HepG2 (cell line): ENCODE measurements around the gene GALNT9. TPM values are rescaled to one million over a fixed set of nuclear protein-coding genes. Genes with fewer than 3 reads are reported as not detected.

Experiments used
- ATAC-seq: fragments of 200-7000 bp; cut with Tn5 transposase; 3 replicates; pipeline ENCODE4 v1.9.1; 2020; ENCODE audit warnings: mild to moderate bottlenecking, moderate library complexity
- BruUV-seq: library from RNA; stranded (reverse); fragments of 400-500 nt; replicated peaks from 2 replicates; lab custom pipeline; 2021; lab: Mats Ljungman, UMichigan
- CTCF ChIA-PET: fragments of 300-600 bp; formaldehyde crosslinking; extraction: SDS; loops from one replicate; lab custom pipeline; 2021; ENCODE audit warnings: low total read pairs, inconsistent platforms, low intra/inter-chr PET ratio; lab: Yijun Ruan, JAX
- POLR2A ChIA-PET: fragments of 350-600 bp; sonication (Branson Sonifier 250); formaldehyde crosslinking; loops from one replicate; lab custom pipeline; 2020; ENCODE audit warnings: antibody characterized with exemption, inconsistent platforms; lab: Yijun Ruan, JAX
- DNase-seq: peaks from one replicate; pipeline ENCODE4 v3.0.0-alpha.2; 2015; ENCODE audit warnings: low spot score
- FAIRE-seq: peaks from 3 replicates; lab custom pipeline; 2011; peaks lifted over from hg19 to GRCh38; lab: Jason Lieb, UNC
- H2AFZ ChIP-seq: one replicate; pipeline ENCODE4 v1.6.1; 2011; ENCODE audit warnings: low read length, inconsistent platforms
- H3K27ac ChIP-seq: fragments of 300-600 bp; 3 replicates; pipeline ENCODE4 v1.8.0; 2011; ENCODE audit warnings: mixed run types, mild to moderate bottlenecking, mixed read lengths, low read length, inconsistent platforms; ENCODE audit not compliant: insufficient read depth; ENCODE audit errors: extremely low read length
- H3K27me3 ChIP-seq, 2 experiments: fragments of 200-600 bp in 1 of 2; 2 replicates in 1 of 2; 3 replicates in 1 of 2; pipeline versions ENCODE4 v1.6.0 to v1.8.0; 2011; ENCODE audit warnings: low read length in 2 of 2, mild to moderate bottlenecking in 2 of 2, moderate library complexity in 2 of 2, inconsistent platforms in 1 of 2; ENCODE audit not compliant: insufficient read depth in 2 of 2, control insufficient read depth in 1 of 2
- H3K36me3 ChIP-seq, 2 experiments: fragments of 200-600 bp in 1 of 2; replicated peaks in 1 of 2; 2 replicates in 1 of 2; 3 replicates in 1 of 2; pipeline versions ENCODE4 v1.5.1 to v1.8.0; 2011; ENCODE audit warnings: low read length in 2 of 2, inconsistent platforms in 1 of 2; ENCODE audit not compliant: insufficient read depth in 2 of 2, control insufficient read depth in 1 of 2
- H3K4me1 ChIP-seq: 2 replicates; pipeline ENCODE4 v1.5.1; 2012; ENCODE audit warnings: low read length, inconsistent platforms; ENCODE audit not compliant: insufficient read depth
- H3K4me2 ChIP-seq: 2 replicates; pipeline ENCODE4 v1.6.0; 2011; ENCODE audit warnings: low read depth, low read length, inconsistent platforms
- H3K4me3 ChIP-seq, 3 experiments: fragments of 200-600 bp in 1 of 3; sonication (generic), shearing (Covaris generic) in 1 of 3; replicated peaks in 1 of 3; 2 replicates each; pipeline ENCODE4 v1.5.1; 2011 to 2016; ENCODE audit warnings: low read length in 3 of 3, inconsistent platforms in 2 of 3, low read depth in 2 of 3, mild to moderate bottlenecking in 2 of 3, control low read depth in 1 of 3, mixed read lengths in 1 of 3; ENCODE audit not compliant: insufficient read depth in 1 of 3
- H3K79me2 ChIP-seq: one replicate; pipeline ENCODE4 v1.6.1; 2011; ENCODE audit warnings: low read length, inconsistent platforms; ENCODE audit not compliant: insufficient read depth
- H3K9ac ChIP-seq: 2 replicates; pipeline ENCODE4 v1.6.0; 2011; ENCODE audit warnings: mild to moderate bottlenecking, low read depth, low read length, inconsistent platforms; ENCODE audit not compliant: insufficient read depth
- H3K9me3 ChIP-seq: 2 replicates; pipeline ENCODE4 v1.5.1; 2012; ENCODE audit warnings: mild to moderate bottlenecking, low read length
- H4K20me1 ChIP-seq: 2 replicates; pipeline ENCODE4 v1.6.0; 2011; ENCODE audit warnings: inconsistent platforms, mild to moderate bottlenecking, low read length, moderate library complexity; ENCODE audit not compliant: insufficient read depth
- ARID4A ChIP-seq: sonication (generic); formaldehyde crosslinking; IDR thresholded peaks from 2 replicates; pipeline ENCODE4 v1.5.0; 2020; ENCODE audit warnings: mild to moderate bottlenecking, missing genetic modification reagents, borderline replicate concordance
- ZNF572 ChIP-seq: sonication (generic); formaldehyde crosslinking; IDR thresholded peaks from 2 replicates; pipeline ENCODE4 v1.5.1; 2020; ENCODE audit warnings: mild to moderate bottlenecking, missing genetic modification reagents
- WGBS: methylation state at CpG from one replicate; pipeline ENCODE4 v1.1.6; 2017; ENCODE audit warnings: low lambda C conversion rate; 5-methylcytosine and 5-hydroxymethylcytosine counted together
- in situ Hi-C: cut with HindIII; loops from 2 replicates; pipeline ENCODE4 v1.10.0; 2017; ENCODE audit warnings: low pct_unique_long_range_greater_than_20kb; ENCODE audit not compliant: extremely low pct_ligation_motif_present
- intact Hi-C: fragments of 100-400 bp; cut with micrococcal nuclease; formaldehyde crosslinking; loops from one replicate; pipeline ENCODE4 v1.10.0; 2022; ENCODE audit not compliant: unreplicated experiment
- polyA plus RNA-seq, 8 experiments: library from polyadenylated mRNA; depleted of rRNA in 3 of 8; stranded (reverse) in 7 of 8; unstranded in 1 of 8; fragments of >200 nt; fragmentation: Illumina TruSeq in 4 of 8; extraction: Trizol in 4 of 8; gene quantifications; 2 replicates each; pipeline versions ENCODE4 v1.2.1 to v1.2.3, GENCODE V29; 2011 to 2016; ENCODE audit warnings: low read depth in 4 of 8, missing spikeins in 1 of 8, mixed read lengths in 1 of 8; ENCODE audit not compliant: insufficient read depth in 1 of 8
- total RNA-seq, 5 experiments: library from RNA; depleted of rRNA; stranded (reverse); fragments of >200 nt; fragmentation: Illumina TruSeq; extraction: Trizol; gene quantifications; 2 replicates each; pipeline ENCODE4 v1.2.3, GENCODE V29; 2016; ENCODE audit warnings: low read depth in 1 of 5

Gene GALNT9
- total and polyA plus RNA-seq, 2 of the 13 experiments (the other 11 are each of a cell fraction or from before 2014, with no cell fraction given): 0.04 TPM; not detected in 1

- BruUV-seq: no TSS peak
- Histone ChIP-seq H4K20me1 (peaks cover 9% of the 10 kb centered on the region; the same call in 1 of the 2 replicates), H3K9ac (no peak overlapping the region), H3K36me3 (no peaks in the 10 kb centered on the region), H3K27me3 (peaks cover 38 to 94% of the 10 kb centered on the region in 2 experiments), H3K27ac (no peak overlapping the region), H3K79me2 (no peaks in the 10 kb centered on the region), H2AFZ (no peak overlapping the region), H3K9me3 (no peaks in the 10 kb centered on the region), H3K4me1 (no peaks in the 10 kb centered on the region), H3K4me2 (no peak overlapping the region), H3K4me3 (no peak overlapping the region)
- ChIA-PET CTCF (no interaction called here), POLR2A (no interaction called here)
- ATAC-seq (no peak), FAIRE-seq (no peak), DNase-seq (no peak)
- in situ Hi-C loops: no loop called here
- TF ChIP-seq ARID4A (no peak), ZNF572 (no peak)
- 60% methylated on average over 21 of the region's 42 CpGs for WGBS
- intact Hi-C loops: no loop called here
Observed at GRCh38 chr12:132202929-132203721, 126.3 kb downstream of the GALNT9 start.
